ENCODE measurements around the gene RAP2A.

The RAP2A gene

DNA sequence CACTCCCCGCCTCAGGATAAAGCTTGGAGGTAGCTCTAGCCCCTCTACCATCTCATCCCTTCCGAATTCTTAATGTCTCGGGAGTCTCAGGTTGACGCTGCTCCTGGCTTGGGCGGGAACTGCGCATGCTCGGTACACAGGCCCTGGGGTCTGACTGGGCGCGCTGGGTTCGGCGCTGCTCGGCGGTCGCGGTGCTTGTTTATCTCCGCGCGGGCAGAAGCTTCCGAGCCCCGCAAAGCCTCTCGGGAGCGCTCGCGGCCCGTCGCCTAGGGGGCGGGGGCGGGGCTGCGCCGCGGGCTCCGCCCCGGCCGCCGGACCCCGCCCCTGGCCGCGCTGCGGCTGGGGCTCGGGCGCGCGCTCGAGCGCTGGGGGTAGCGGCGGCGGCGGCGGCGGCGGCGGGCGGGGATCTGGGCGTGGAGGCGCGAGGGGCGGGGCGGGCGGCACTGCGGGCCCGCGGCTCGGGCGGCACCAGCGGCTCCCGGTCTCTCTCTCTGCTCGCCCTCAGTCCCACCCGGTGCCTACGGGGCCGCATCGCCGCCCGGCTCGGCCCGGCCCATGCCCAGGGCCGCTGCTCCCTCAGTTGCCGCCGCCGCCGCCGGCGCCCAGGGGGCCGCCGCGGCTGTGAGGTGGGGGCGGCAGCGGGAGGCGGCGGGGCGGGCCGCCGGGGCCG lies at the start of gene RAP2A:
RAP2A (plus strand) TSS at position 443 of the 670 bp plus-strand sequence. CDS start 302 bp downstream, outside the sequence.
- DNase-seq (ENCODE audit: low read depth) = peak; percentile 77

DNA sequence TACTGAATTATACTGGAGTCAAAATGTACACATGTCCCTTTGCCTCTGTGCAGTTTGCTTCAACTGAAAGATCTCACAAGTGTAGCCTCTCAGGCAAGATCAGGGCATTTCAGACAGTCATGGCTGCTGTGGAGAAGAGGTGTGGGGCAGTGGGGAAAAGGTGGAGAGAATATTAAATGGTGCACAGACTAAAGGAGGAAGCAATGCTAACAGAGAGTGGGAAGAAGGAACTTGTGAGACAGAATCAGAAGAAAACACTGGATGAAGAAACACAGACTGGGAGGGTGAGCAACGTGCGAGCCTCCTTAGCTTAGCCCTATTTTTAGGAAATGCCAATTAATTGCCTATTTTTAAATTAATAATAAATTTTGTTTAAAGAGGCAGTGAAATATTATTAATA lies 49.6 kb upstream of the RAP2A start:
- no peak for DNase-seq (ENCODE audit: low read depth)

DNA sequence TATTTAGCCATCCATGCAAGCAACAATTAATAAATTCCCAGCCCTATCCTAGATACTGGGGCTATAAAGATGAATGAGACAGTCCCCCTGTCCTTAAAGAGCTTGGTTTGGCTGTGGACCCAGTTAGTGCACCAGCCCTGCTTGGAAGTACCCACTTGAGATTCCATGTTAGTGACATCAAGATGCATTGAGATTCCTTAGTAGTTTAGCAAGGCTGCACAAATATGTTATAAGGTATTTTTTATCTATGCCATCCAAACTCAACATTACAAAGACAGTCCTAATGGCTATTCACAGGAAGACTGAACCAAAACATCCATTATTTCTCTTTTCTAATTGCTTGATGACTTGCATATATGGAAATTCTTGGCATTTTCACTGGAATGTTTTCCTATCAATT lies 48.8 kb upstream of the RAP2A start:
- DNase-seq (ENCODE audit: low read depth) = no peak

DNA sequence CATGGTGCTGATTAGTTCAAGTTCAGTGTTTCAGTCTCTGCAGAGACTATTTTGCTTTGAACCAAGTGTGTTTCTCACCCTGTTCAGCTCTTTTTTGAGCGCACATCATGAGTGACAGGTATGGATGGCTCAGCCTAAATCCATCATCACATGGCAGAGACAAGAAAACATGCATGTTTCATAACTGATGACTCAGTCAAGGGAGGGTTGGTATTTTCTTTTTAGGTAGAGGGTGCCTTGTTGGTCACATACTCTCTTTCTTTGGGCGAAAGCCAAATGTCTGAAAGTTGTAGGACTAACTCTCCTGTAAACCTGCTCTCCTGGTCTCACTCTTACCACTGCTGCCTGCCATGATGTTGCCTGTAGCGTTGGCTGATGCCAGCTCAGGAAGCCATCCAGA lies 48.1 kb upstream of the RAP2A start:
- no peak for DNase-seq (ENCODE audit: low read depth)

DNA sequence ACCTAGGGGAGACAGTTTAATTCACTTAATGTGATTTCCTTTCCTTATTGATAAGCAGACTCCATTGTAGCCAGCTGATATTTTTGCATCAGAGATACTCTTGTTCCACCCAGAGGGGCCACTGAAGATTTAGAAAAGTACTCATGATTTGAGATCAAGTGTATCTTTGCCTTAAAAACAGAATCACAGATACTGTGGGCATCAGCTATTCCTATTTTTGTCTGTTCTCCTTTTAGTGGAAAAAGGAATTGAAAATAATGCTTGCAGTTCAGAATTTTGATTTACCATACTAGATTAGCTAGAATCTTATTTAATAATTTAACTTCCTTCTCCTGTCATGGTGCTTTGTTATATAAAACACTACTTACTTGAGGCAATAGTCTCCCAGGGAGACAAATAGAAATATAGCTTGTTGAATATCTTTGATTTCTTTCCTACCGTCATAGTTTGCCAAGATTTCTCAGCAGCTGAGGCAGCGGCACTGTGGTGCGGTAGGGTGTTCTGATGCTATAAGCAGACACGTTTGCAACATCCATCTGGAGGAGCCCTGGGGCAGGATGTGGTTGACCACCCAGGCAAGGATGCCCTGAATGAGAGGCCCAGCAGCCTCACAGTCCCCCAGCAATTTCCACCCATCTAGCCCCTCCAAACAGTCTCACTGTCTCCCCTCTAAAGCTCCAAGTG lies 47.0 kb upstream of the RAP2A start:
- DNase-seq (ENCODE audit: low read depth) = no peak

DNA sequence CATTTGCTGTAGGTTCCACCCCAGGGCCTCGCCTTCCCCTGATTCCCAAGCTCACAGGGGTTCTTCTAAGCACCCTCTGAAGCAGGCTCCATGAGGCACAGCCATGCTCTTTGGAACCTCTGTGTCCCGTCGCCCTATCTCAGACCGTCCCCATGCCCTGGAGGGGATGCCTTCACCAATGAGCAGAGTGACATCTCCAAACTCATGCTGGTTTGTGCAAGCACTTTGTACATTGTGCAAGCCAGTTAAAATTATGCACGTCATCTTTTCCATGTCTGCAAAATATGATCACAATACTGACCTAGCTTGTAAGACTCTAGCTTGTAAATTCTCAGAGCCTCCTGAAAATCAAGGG lies 46.5 kb upstream of the RAP2A start:
- no peak for DNase-seq (ENCODE audit: low read depth)

DNA sequence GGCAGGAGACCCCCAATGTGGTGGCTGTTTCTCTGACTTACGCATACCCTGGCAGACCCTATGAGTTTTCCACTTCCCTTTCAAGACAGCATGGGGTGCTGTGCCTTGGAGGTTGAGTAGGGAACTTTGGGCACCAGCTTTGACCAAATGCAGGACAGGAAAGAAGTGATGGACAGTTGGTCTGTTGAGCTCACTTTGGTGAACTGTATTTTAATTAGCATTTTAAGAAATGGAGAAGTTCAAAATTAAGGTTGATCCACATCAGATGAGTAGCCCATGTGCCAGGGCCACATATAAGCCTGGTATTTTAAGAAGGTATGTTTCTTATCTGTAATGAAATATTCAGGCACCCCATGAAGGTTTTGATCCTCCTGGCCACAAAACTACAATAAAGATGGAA lies 46.1 kb upstream of the RAP2A start:
- no peak for DNase-seq (ENCODE audit: low read depth)

DNA sequence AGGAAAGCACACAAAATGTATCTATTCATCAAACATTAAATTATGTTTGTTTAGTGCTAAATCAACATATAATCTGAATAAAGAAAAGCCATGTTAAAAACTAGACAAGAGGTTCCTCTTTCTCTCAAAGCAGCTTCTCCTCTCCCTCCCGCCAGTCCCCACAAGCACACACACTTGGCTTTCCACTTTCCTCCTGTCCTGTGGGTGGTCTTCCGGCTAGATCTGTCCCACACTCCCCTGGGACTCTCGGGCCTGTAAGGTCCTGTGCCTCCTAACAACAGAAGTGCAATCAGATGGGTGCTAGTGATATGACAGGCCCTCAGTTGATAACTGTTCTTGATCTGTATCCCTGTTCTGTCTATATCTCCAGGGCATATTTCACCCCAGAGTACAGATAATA lies 45.6 kb upstream of the RAP2A start:
- no peak for DNase-seq (ENCODE audit: low read depth)

DNA sequence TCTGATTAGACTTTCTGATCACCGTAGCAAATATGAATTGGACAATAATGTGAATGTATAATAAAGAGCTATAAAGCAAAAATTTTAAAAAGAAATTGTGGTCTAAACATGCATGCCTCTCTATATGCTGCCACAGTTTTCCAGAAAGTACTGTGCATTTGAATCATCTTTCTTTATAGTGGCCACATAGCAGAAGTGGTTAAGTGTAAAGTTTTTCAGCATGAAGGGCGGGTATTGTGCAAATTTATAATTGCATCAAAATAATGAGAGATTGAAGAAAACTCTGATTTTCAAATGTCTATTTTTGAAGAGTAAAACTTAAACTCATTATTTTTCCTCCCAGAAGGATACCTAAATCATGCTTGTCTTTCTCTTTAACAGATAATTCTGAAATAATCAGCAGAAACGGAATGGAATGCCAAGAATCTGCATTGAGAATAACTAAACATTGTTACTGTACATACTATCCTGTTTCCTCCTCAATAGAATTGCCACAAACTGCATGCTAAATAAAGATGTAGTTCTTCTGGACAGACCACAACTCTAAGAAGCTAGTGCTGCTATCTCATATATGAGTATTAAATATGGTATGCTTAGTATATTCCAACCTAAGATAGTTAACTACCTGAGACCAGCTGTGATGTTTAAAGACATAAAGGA lies 42.9 kb upstream of the RAP2A start:
- DNase-seq (ENCODE audit: low read depth) = no peak

DNA sequence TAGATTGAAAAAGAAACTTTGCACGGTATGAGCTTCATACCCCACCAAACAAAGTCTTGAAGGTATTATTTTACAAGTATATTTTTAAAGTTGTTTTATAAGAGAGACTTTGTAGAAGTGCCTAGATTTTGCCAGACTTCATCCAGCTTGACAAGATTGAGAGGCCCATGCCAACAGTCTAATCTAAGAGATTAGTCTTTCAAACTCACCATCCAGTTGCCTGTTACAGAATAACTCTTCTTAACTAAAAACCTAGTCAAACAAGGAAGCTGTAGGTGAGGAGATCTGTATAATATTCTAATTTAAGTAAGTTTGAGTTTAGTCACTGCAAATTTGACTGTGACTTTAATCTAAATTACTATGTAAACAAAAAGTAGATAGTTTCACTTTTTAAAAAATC lies 41.9 kb upstream of the RAP2A start:
- DNase-seq (ENCODE audit: low read depth) = no peak

DNA sequence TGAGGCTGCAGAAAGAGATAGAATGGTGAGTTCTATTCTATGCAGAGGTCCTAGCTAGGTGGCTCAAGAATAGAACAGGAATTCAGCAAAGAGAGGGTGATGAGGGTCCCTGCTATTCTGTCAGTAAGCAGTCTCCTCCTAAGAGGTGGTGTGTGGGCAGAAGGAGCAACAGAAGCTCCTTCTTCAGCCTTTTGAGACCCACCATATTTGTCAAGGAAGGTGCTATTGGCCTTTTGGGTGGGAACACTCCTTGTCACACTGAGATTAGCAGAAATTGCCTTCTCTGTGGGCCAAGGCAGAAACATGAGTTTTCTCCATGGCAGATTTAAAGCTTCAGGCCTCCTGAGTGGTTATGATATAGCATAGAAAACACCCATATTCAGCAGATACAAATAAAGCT lies 39.4 kb upstream of the RAP2A start:
- no peak for DNase-seq (ENCODE audit: low read depth)

DNA sequence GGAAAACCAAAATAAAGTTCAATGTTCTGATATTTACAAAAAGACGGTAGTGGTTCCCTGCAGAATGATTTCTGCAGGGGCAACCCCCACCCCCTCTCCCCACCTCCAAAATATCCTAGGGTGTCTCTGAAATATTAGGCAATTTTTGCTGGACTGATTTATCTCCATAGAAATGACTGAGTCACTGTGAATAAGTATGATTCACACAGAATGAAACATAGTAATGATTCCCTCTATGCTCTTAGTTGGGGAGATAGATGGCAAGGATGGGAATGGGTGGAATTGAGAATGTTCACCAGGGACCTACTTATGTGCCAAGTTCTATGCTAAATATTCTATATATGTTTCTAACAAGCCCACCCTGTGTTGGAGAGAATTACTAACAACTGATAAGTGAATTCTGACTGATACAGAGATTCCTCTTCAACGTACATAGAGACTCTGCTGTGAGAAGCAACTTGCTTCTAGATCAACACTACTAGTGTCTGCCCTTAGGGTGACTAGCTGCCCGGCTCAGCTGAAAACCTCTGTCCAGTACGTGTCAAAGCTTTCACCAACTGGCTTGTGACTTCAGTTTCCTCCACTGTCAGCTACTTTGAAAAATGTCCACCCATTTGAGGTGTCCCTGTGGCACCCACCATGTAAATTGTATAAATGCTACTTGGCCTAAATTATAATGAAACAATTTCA lies 38.4 kb upstream of the RAP2A start:
- DNase-seq (ENCODE audit: low read depth) = no peak

DNA sequence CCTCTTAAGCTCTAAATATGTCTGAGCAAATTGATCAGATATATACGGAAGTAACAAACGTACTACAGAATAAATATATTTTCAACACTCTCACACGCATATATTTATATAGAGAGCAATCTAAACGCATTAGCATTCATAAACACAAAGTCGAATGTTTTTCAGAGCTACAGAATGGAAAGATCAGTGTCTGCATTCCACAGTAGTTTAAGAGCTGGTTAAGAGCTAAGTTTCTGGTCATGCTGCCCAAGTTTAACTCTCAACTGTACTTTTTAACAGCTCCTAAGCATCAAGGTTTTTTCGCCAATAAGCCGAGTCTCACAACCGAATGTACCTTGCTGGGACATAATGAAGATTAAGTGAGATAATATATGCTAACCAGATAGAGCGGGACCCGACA lies 36.7 kb upstream of the RAP2A start:
- no peak for DNase-seq (ENCODE audit: low read depth)

DNA sequence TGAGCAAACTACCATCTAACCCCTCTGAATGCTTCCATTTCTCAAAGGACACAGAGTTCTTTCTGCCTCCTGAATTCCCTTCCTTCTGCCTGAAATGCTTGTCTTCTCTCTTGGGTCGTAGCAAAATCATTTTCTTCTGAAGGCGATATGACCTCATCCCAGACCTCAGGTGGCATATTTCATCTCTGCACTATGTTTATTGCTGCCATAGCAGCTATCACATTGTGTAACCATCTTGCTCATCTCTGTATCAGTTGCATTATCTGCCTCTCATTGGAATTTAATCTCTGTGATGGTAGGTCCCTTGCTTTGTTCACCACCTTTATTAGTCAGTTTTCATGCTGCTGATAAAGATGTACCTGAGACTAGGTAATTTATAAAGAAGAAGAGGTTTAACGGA lies 32.5 kb upstream of the RAP2A start:
- DNase-seq (ENCODE audit: low read depth) = no peak

DNA sequence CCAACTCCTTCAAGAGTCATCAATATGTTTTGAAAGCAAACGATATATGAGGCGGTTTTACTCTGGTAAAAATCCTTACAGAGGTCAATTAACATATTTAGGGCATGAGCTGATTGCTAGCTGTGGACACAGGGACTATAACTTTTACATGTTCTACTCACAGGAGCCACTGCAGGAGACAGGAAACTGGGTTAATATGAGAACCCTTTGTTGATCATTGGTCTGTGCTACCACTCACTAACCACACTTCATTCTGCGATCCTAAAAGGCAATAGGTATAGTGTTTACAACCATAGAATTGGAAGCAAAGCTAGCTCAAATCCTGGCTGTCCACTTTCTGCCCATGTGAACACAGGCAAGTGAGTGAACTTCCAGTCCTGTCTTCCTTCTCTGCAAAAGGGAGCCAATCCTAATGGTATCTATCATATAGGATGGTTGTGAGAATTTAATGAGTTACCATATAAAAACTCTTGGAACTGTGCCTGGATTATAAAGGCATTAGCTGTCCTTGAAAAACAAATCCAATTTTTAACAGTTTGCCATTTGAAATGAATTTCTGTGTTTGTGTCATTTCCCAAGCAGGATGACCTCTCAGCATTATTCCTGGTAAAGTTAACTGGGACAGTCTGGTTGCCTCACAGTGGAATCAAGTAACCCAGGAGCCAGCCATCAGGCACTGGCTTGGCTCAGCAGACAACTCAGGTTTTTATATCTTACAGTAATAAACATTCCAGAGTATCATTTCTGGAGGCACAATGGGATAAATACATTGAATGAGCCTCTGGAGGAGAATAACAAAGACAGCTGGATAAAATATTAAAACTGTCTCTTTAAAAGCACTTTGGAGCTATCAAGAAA lies 29.8 kb upstream of the RAP2A start:
- no peak for DNase-seq (ENCODE audit: low read depth)

DNA sequence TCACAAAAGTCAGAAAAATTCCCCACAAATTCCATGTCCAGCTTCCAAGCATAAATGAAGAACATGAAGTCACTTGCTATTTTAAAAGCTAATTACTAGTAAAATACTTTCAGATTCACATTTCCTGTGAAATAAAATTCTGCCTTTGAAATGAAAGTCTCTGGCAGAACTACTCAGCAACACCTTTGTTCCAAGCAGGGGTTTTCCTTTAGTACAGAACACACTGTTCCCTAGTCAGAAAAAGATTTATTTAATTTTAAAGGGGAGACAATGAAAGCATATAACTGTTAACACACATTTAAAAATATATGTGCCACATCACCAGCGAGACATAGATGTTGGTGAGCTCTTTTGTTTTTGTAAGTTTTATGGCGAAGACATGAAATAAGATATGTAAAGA lies 26.4 kb upstream of the RAP2A start:
- no peak for DNase-seq (ENCODE audit: low read depth)

DNA sequence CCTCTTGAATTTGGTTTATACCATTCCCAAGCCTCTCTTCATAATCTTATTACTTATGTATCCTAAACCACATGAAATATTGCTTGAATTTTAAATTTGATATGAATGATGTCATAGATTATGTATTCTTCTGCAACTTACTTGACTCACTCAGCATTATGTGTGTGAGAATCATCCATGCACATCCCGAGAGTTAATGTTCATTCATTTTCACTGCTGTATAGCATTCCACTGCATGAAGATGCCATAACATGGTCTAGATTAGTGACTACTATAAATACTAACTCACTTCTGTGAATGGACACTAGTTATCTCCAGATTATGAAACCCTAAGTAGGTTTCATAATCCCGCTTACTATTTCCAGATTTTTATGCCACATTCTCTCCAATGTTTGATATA lies 25.0 kb upstream of the RAP2A start:
- DNase-seq (ENCODE audit: low read depth) = no peak

DNA sequence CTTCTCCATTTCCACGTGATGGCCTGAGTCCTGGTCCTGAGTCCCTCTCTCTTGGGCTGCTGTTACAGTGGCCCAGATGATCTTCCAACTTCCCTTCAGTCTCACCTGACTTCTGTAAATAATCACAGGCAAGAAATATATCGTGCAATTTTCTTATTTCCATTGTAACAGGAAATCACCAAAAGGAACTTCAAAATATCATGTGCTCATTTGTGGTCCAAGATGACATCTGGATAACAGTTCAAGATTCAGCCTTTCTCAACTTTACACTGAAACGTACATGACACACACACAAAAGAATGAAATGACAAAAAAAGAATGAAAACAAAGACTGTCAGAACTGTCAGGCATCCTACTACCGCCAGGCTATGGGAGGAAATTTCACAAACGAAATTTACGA lies 22.0 kb upstream of the RAP2A start:
- DNase-seq (ENCODE audit: low read depth) = no peak

DNA sequence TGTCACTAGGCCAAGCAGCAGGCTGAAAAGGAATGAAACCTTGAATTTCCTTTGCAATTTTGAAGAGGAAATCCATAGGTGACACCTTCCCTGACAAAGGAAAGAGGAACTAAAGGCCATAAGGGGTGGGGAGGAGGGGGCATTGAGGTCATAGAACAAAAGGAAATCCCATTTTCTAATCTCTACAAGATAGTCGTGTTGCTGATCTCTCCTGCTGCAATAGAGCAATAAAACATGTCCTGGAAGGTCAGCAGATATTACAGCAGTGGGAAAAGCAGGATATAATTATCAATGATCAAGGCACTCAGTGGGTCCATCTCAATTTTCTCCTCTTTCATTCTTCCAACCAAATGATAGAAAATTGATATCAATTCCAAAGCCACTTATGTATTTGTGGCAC lies 20.3 kb upstream of the RAP2A start:
- no peak for DNase-seq (ENCODE audit: low read depth)

DNA sequence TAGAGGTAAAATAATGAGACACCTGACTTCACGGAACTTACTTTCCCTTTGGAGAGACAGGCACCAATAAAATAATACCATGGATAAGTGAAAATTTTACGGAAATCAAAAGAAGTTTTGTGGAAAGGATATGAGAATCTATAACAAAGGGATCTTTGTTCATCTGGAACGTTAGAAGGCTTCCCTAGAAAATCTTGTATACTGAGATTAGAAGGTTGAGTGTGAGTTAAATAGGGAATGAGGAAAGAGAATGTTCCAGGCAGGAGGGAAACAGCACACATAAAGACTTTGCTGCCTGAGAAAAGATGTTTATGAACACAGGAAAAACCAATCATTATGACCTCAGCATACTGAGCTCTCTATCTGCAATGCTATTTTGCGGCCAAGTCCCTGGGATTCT lies 19.6 kb upstream of the RAP2A start:
- DNase-seq (ENCODE audit: low read depth) = no peak

DNA sequence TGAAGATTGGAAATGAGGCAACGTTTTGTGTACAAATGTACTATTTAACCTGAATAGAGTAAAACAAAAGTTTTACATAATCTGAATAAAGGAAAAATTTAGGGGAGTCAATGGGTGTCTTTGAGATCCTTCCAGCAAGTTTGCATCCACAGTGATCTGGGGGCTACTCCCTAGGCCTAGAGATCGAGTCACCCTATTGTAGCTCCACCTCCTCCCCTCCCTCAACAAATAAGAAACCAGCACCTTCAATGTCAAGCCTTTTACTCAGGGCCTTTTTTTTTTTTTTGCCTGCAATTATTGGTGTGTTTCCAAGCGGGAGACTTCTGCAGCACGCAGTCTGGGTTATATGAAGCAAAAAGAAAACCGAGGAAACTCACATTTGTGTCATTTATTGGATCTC lies 16.3 kb upstream of the RAP2A start:
- DNase-seq (ENCODE audit: low read depth) = no peak

Data from stimulated activated CD8-positive, alpha-beta memory T cell treated with anti-CD3 and anti-CD28 coated beads, Interleukin-7, amount 100 ng/mL, for 24 hours (primary cell).